ENCODE data around the gene LBHD2.

- TF ChIP-seq EZH2 (IDR thresholded peaks at IDR 0.05; ENCODE audit: low read depth, low read length, severe bottlenecking): no peak
- no peak for TF ChIP-seq POLR2AphosphoS5 (IDR thresholded peaks at IDR 0.05; ENCODE audit: low read depth, low read length)
- TF ChIP-seq CTCF (IDR thresholded peaks at IDR 0.05; ENCODE audit: control extremely low read depth in 1 of 3, insufficient read depth in 1 of 3, low read depth in 1 of 3, low read length in 3 of 3): peak in 2 of 3 experiments; percentile 36 to 87; a peak in 3 of 4 replicates
- TF ChIP-seq BCL11A (IDR thresholded peaks at IDR 0.05; ENCODE audit: low read depth in 2 of 2, low read length in 2 of 2): no peak
- no peak for TF ChIP-seq SP2 (IDR thresholded peaks at IDR 0.05; ENCODE audit: low read length)
- TF ChIP-seq CREB1 (IDR thresholded peaks at IDR 0.05): 0 out of 2 replicates have a peak, but pooled peaks have one; percentile 19
- TF ChIP-seq POLR2A (IDR thresholded peaks at IDR 0.05; ENCODE audit: control extremely low read depth in 1 of 2, low read depth in 2 of 2, low read length in 2 of 2): no peak
- no peak for TF ChIP-seq JUND (IDR thresholded peaks at IDR 0.05; ENCODE audit: low read length)
- no peak for TF ChIP-seq CHD1 (IDR thresholded peaks at IDR 0.05; ENCODE audit: low read depth, low read length)
- no peak for TF ChIP-seq CEBPB (IDR thresholded peaks at IDR 0.05; ENCODE audit: low read depth, low read length)
Measured at GRCh38 chr14:103126873-103127304, 42.9 kb downstream of the LBHD2 start.
